SK-N-MC (cell line): ENCODE results near the gene RHCG.

Experiments
- EZH2 ChIP-seq: fragments of 200-600 bp; sonication (generic); IDR thresholded peaks from one replicate; pipeline ENCODE4 v1.6.1; 2017; ENCODE audit warnings: antibody characterized with exemption
- FOXP2 ChIP-seq: optimal IDR thresholded peaks from 2 replicates; pipeline ENCODE3; 2011; ENCODE audit warnings: mild to moderate bottlenecking, moderate library complexity; ENCODE audit not compliant: insufficient read depth; ENCODE audit errors: extremely low read length, control extremely low read depth
- POLR2AphosphoS5 ChIP-seq: IDR thresholded peaks from 2 replicates; pipeline ENCODE4 v1.6.1; 2012; ENCODE audit warnings: mild to moderate bottlenecking, low read depth, low read length, borderline replicate concordance

DNA sequence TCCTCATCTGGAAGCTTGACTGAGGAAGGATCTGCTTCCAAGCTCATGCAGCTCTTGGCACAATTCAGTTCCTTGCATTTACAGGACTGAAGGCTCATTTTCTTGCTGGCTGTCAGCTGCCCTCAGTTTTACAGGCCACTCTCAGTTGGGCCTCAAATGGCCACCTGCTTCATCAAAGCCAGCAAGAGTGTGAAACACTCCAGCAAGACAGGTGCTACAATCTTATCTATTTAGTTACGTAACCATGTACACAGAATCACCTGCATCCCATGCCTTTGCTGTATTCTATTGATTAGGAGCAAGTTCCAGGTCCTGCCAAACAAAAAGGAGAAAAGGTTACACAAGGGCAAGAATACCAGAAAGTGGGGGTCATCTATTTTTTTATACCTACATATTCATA is 40.8 kb downstream of the RHCG start:
- TF ChIP-seq POLR2AphosphoS5: no peak
- no peak for TF ChIP-seq EZH2
- no peak for TF ChIP-seq FOXP2
